ENCODE measurements around the gene LMX1B. TPM values are rescaled to one million over a fixed set of nuclear protein-coding genes. Genes with fewer than 3 reads are reported as not detected.

Gene LMX1B
- total and polyA plus RNA-seq, 4 experiments from 2014 or later: not detected

DNA sequence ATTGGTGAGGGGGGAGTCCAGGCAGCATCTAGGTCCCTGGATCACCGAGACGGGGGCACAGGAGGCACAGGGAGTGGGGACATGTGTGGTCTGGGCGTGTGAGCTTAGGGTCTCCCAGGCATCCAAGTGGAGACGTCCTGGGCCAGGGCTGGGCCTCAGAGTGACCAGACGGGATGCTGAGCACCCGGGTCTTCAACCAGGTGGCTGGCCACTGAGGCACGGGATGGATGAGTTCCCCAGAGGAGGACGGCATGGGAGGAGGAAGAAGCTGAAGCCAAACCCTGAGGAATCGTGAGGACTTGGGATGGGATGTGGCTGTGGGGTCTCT is 88.0 kb downstream of the LMX1B start:
- Histone ChIP-seq H3K27me3 (ENCODE audit: insufficient read depth, low read length) (peaks cover 10% of the 10 kb centered on the region), H3K9me3 (ENCODE audit: control insufficient read depth in 1 of 2, low read length in 2 of 2) (no peaks in the 10 kb centered on the region), H3K36me3 (ENCODE audit: insufficient read depth, low read length) (no peaks in the 10 kb centered on the region), H3K4me3 (ENCODE audit: low read length in 2 of 2) (no peak overlapping the region), H3K4me1 (ENCODE audit: insufficient read depth, low read length) (peaks cover 17% of the 10 kb centered on the region), H3K27ac (ENCODE audit: low read depth, low read length) (no peak overlapping the region)
- Mint-ChIP-seq H3K36me3 (no peaks in the 10 kb centered on the region), H3K27me3 (peaks cover 14 to 18% of the 10 kb centered on the region in 2 donors), H3K9me3 (no peaks in the 10 kb centered on the region), H3K4me3 (no peak overlapping the region), H3K27ac (no peak overlapping the region), H3K4me1 (peaks cover 5 to 20% (median 14%) of the 10 kb centered on the region in 4 donors)
- intact Hi-C loops (cut with micrococcal nuclease): no loop called here
- DNase-seq: no peak
- POLR2A ChIA-PET (ENCODE audit: partially characterized antibody): no interaction called here
- CTCF ChIA-PET (ENCODE audit: partially characterized antibody): interaction anchor here (1.5 to 13.1 kb wide), 2 partner anchors 11 to 79 kb away, joined by 5 to 587 read pairs; no protein-coding TSS in a partner anchor

DNA sequence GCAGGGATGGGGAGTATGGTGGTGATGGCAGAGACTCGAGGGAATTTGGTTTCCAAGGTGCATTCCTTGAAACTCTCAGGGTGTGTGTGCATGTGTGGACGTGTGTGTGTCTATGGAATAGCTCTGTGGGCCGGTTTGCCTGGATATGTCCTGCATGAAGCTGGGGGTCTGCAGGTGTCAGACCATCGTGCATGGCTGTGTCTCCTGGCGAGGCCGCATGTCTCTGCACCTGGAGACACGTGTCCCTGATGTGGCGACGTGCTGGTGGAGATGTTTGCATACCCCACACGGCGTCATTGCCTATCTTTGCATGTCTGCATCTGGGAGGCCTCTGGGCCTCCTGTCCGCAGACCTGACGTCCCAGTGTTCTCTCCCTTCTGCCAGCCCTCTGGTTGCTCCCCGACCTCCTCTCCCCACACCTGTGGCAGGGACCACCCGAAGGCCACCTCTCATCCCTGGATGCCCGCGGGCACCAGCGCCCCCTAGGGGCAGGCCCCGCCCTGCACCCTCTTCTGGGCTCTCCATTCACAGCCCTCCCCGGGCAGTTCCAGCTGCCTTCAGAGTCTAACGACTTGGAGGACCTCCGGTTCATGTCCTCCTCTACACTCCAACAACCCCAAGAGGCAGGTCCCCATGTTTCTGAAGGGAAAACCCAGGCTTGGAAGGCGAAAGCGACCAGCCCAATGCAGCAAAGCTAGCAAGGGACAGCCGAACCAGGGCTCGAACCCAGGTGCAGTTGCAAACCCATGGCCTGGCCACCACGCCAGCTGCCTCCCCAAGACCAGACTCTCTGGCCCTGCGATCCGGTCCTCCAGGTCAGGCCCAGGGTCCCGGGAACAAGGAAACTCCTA is 88.6 kb downstream of the LMX1B start:
- Histone ChIP-seq H3K27me3 (ENCODE audit: insufficient read depth, low read length) (peaks cover 10% of the 10 kb centered on the region), H3K4me3 (ENCODE audit: low read length in 2 of 2) (no peak overlapping the region), H3K4me1 (ENCODE audit: insufficient read depth, low read length) (peaks cover 17% of the 10 kb centered on the region), H3K27ac (ENCODE audit: low read depth, low read length) (no peak overlapping the region), H3K36me3 (ENCODE audit: insufficient read depth, low read length) (no peaks in the 10 kb centered on the region), H3K9me3 (ENCODE audit: control insufficient read depth in 1 of 2, low read length in 2 of 2) (no peaks in the 10 kb centered on the region)
- Mint-ChIP-seq H3K36me3 (no peaks in the 10 kb centered on the region), H3K4me1 (peaks cover 7 to 21% (median 14%) of the 10 kb centered on the region in 4 donors), H3K4me3 (no peak overlapping the region), H3K9me3 (no peaks in the 10 kb centered on the region), H3K27me3 (peaks cover 14 to 18% of the 10 kb centered on the region in 2 donors), H3K27ac (no peak overlapping the region)
- POLR2A ChIA-PET (ENCODE audit: partially characterized antibody): no interaction called here
- peak in 3 of 5 donors; percentile 17 to 27 (median 19) for DNase-seq
- CTCF ChIA-PET (ENCODE audit: partially characterized antibody): interaction anchor here (0.6 to 13.1 kb wide), 9 partner anchors 9 to 78 kb away, joined by 3 to 587 read pairs (median 5); no protein-coding TSS in a partner anchor
- intact Hi-C loops (cut with micrococcal nuclease): no loop called here

DNA sequence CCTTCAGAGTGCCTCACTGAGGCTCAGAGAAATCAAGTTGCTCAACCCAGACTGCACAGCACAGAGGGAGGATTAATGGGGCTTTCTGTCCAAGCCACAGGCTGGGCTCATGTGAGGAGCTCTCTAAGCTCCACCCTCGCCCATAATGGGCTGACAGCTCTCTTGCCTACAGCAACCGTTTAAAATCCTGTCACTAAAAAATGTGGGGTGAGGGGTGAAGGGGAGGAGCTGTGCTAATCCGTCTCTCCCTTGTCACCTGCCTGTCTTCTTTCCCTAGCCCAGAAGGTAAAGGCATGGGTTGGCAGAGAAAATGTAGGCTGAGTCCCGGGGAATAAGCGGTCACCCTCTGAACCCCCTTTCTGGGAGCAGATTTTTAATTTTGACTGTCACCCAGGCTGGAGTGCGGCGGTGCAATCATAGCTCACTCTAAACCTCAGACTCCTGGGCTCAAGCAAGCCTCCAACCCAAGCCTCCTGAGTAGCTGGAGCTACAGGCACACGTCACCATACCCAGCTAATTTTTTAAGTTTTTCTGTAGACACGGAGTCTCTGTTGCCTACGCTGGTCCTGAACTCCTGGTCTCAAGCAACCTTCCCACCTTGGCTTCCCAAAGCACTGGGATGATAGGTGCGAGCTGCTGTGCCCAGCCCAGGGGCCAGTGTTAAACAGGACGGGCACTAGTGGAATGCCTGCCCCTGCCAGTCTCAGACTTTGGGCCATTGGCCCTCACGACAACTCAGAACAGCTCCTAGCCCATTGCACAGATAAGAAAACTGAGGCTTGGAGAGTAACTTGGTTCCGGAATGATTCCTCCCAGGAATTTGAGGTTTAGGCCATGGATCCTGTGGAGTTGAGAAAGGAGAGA is 89.5 kb downstream of the LMX1B start:
- Histone ChIP-seq H3K27ac (ENCODE audit: low read depth, low read length) (no peak overlapping the region), H3K4me1 (ENCODE audit: insufficient read depth, low read length) (peaks cover 17% of the 10 kb centered on the region), H3K27me3 (ENCODE audit: insufficient read depth, low read length) (peaks cover 10% of the 10 kb centered on the region), H3K9me3 (ENCODE audit: control insufficient read depth in 1 of 2, low read length in 2 of 2) (no peaks in the 10 kb centered on the region), H3K4me3 (ENCODE audit: low read length in 2 of 2) (no peak overlapping the region), H3K36me3 (ENCODE audit: insufficient read depth, low read length) (no peaks in the 10 kb centered on the region)
- CTCF ChIA-PET (ENCODE audit: partially characterized antibody): interaction anchor here (0.6 to 13.1 kb wide), 10 partner anchors 9 to 101 kb away, joined by 3 to 587 read pairs (median 5); partner anchors contain the start of gene ZBTB43
- intact Hi-C loops (cut with micrococcal nuclease): no loop called here
- Mint-ChIP-seq H3K9me3 (no peaks in the 10 kb centered on the region), H3K36me3 (no peaks in the 10 kb centered on the region), H3K27me3 (peaks cover 14 to 18% of the 10 kb centered on the region in 2 donors), H3K4me3 (no peak overlapping the region), H3K27ac (no peak overlapping the region), H3K4me1 (peaks cover 7 to 21% (median 14%) of the 10 kb centered on the region in 4 donors)
- DNase-seq: no peak
- POLR2A ChIA-PET (ENCODE audit: partially characterized antibody): no interaction called here

DNA sequence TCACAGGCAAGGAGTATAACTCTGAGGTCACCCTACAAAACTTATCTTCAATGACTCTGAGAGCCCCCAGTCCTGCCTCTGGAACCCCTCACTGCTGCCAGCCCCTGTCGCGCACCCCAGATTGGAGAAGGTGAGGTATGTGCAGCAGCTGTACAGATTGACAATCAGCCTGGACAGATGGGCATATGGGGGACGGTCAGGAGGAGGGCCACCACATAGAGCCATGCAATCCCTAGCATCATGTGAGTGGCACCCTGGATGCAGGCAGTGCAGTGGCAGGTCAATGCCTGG is 90.1 kb downstream of the LMX1B start:
- Histone ChIP-seq H3K27me3 (ENCODE audit: insufficient read depth, low read length) (peaks cover 10% of the 10 kb centered on the region), H3K4me1 (ENCODE audit: insufficient read depth, low read length) (peaks cover 17% of the 10 kb centered on the region), H3K9me3 (ENCODE audit: control insufficient read depth in 1 of 2, low read length in 2 of 2) (no peaks in the 10 kb centered on the region), H3K36me3 (ENCODE audit: insufficient read depth, low read length) (no peaks in the 10 kb centered on the region), H3K27ac (ENCODE audit: low read depth, low read length) (no peak overlapping the region), H3K4me3 (ENCODE audit: low read length in 2 of 2) (no peak overlapping the region)
- no peak for DNase-seq
- Mint-ChIP-seq H3K4me3 (no peak overlapping the region), H3K36me3 (no peaks in the 10 kb centered on the region), H3K27ac (no peak overlapping the region), H3K9me3 (no peaks in the 10 kb centered on the region), H3K27me3 (peaks cover 14 to 18% of the 10 kb centered on the region in 2 donors), H3K4me1 (peaks cover 7 to 21% (median 14%) of the 10 kb centered on the region in 4 donors)
- intact Hi-C loops (cut with micrococcal nuclease): no loop called here
- CTCF ChIA-PET (ENCODE audit: partially characterized antibody): interaction anchor here (0.8 to 13.1 kb wide), 6 partner anchors 13 to 101 kb away, joined by 3 to 587 read pairs (median 25); partner anchors contain the start of gene ZBTB43
- POLR2A ChIA-PET (ENCODE audit: partially characterized antibody): interaction anchor here (3.8 to 3.9 kb wide), 2 partner anchors 20 to 77 kb away, joined by 40 to 42 read pairs; no protein-coding TSS in a partner anchor

DNA sequence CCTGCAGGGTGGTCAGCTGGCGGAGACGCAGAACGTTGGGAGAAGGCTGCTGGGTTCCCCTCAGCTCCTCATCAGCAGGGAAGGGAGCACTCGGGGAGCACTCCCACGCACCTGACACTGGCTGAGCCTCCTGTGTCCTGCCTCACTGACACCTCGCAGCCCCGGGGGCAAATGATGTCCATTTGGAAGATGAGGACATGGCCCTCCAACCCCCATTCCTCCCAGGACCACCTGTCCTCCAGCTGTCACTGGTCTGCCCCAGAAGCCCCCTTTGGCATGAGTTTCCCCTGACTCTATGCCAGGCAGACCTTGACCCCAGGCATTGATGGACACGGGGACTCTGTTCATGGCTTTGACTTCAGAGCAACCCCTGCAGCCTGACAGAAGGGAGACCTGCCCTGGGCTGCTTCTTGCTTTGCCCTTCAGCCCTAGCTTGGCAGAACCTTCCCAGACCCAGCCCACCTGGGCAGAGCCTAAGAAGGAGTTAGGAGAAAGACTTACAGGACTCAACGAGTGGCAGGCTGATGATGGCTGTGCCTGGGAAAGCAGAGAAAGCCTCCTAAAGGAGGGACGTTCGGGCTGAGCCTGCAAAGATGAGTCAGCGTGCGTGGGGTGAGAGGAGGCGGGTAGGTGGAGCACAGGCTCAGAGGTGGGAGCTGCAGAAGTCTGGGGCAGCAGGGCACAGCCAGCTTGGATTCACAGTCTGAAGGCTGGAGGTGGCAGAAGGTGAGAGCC is 90.6 kb downstream of the LMX1B start:
- DNase-seq: no peak
- peaks cover 7 to 21% (median 14%) of the 10 kb centered on the region in 4 donors for H3K4me1 Mint-ChIP-seq
- H3K9me3 ChIP-seq (ENCODE audit: control insufficient read depth in 1 of 2, low read length in 2 of 2): no peaks in the 10 kb centered on the region
- H3K27me3 Mint-ChIP-seq: peaks cover 14 to 18% of the 10 kb centered on the region in 2 donors
- peak overlapping the region in 1 of 8 donors; percentile 38 for H3K4me3 Mint-ChIP-seq
- no peak overlapping the region for H3K4me3 ChIP-seq (ENCODE audit: low read length in 2 of 2)
- H3K27ac ChIP-seq (ENCODE audit: low read depth, low read length): no peak overlapping the region
- intact Hi-C loops (cut with micrococcal nuclease): no loop called here
- CTCF ChIA-PET (ENCODE audit: partially characterized antibody): interaction anchor here (1.0 to 13.1 kb wide), 14 partner anchors 9 to 100 kb away, joined by 4 to 587 read pairs (median 16); partner anchors contain the start of gene ZBTB43
- peaks cover 10% of the 10 kb centered on the region for H3K27me3 ChIP-seq (ENCODE audit: insufficient read depth, low read length)
- no peak overlapping the region for H3K27ac Mint-ChIP-seq
- peaks cover 17% of the 10 kb centered on the region for H3K4me1 ChIP-seq (ENCODE audit: insufficient read depth, low read length)
- H3K36me3 Mint-ChIP-seq: no peaks in the 10 kb centered on the region
- H3K9me3 Mint-ChIP-seq: no peaks in the 10 kb centered on the region
- POLR2A ChIA-PET (ENCODE audit: partially characterized antibody): interaction anchor here (1.5 to 3.9 kb wide), 3 partner anchors 10 to 77 kb away, joined by 3 to 42 read pairs (median 40); no protein-coding TSS in a partner anchor
- no peaks in the 10 kb centered on the region for H3K36me3 ChIP-seq (ENCODE audit: insufficient read depth, low read length)

DNA sequence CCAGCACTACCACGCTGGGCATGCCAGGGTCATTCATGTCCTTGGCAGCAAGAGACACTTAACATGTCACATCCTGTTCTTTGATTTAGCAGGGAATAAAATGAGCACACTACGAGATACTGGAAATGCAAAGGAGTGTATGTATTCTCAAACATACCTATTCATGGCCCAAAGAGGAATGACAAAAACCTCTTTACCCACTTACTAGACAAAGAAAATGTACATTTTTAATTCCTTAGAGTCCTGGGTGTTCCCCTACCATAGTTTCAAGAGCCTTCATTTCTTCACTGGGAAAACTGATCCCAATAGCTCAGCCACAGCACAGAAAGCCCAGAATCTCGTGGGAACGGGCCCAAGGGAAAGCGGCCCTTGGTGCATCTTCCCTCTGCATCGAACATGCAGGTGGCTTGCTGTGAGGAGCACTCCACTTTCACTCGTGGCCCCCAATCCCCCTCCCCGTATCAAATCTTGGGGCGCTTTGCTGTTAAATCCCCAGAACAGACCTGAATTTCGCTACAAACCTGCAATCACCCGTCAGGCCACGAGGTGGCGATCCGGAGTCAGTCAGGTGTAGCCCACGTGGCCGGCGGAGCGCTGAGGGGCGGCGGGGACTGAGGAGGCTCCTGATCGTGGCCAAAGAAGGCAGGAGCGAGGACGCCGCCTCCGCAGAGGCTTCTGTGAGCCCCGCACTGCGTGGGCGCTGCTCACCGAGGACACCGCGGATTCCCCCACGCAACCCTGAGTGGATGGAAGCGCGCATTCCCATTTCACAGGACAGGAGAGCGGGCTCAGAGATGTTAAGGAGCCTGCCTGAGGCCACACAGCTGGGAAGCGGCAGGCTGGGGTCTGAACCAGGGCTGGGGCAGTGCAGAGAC is 91.4 kb downstream of the LMX1B start:
- peak overlapping the region in 4 of 7 donors; percentile 9 to 53 (median 30) for H3K27ac Mint-ChIP-seq
- CTCF ChIA-PET (ENCODE audit: partially characterized antibody): interaction anchor here (1.0 to 13.1 kb wide), 18 partner anchors 9 to 100 kb away, joined by 4 to 587 read pairs (median 14); partner anchors contain the start of gene ZBTB43
- no peak overlapping the region for H3K4me3 ChIP-seq (ENCODE audit: low read length in 2 of 2)
- H3K36me3 ChIP-seq (ENCODE audit: insufficient read depth, low read length): no peaks in the 10 kb centered on the region
- H3K36me3 Mint-ChIP-seq: no peaks in the 10 kb centered on the region
- intact Hi-C loops (cut with micrococcal nuclease): loop anchor here (1.0 kb wide), 2 partner anchors 18 to 76 kb away; no protein-coding TSS in a partner anchor
- peaks cover 17% of the 10 kb centered on the region for H3K4me1 ChIP-seq (ENCODE audit: insufficient read depth, low read length)
- H3K4me1 Mint-ChIP-seq: peaks cover 7 to 21% (median 14%) of the 10 kb centered on the region in 4 donors
- POLR2A ChIA-PET (ENCODE audit: partially characterized antibody): interaction anchor here (1.3 to 3.9 kb wide), 5 partner anchors 11 to 79 kb away, joined by 3 to 42 read pairs (median 3); no protein-coding TSS in a partner anchor
- no peaks in the 10 kb centered on the region for H3K9me3 Mint-ChIP-seq
- no peaks in the 10 kb centered on the region for H3K9me3 ChIP-seq (ENCODE audit: control insufficient read depth in 1 of 2, low read length in 2 of 2)
- H3K27me3 Mint-ChIP-seq: peaks cover 14 to 18% of the 10 kb centered on the region in 2 donors
- peak overlapping the region; percentile 17 to 79 (median 53) for H3K4me3 Mint-ChIP-seq
- peak; percentile 77 to 82 (median 81) for DNase-seq
- H3K27me3 ChIP-seq (ENCODE audit: insufficient read depth, low read length): peaks cover 10% of the 10 kb centered on the region
- H3K27ac ChIP-seq (ENCODE audit: low read depth, low read length): no peak overlapping the region

All from CD4-positive, alpha-beta memory T cell (primary cell).